Esophagus muscularis mucosa (tissue), 4 donors: ENCODE data around the gene RNF220.

Experiments
- EP300 ChIP-seq: sonication (generic); formaldehyde crosslinking; IDR thresholded peaks from one replicate; pipeline ENCODE4 v1.6.1; 2017; ENCODE audit warnings: antibody characterized with exemption
- POLR2A ChIP-seq: fragments of 450-650 bp; IDR thresholded peaks from one replicate; pipeline ENCODE4 v1.6.1; 2017; ENCODE audit warnings: antibody characterized with exemption, moderate library complexity, mild to moderate bottlenecking, low read depth
- POLR2AphosphoS5 ChIP-seq, 2 donors: sonication (generic); formaldehyde crosslinking; IDR thresholded peaks; one replicate each; pipeline ENCODE4 v1.6.1; 2017; ENCODE audit warnings: antibody characterized with exemption in 2 of 2
- TF ChIP-seq, protein P1 (sequence below), 3 experiments: fragments of 200-600 bp in 2 of 3; fragments of 450-650 bp in 1 of 3; sonication (generic) in 2 of 3; IDR thresholded peaks; one replicate each; pipeline ENCODE4 v1.5.1; 2017 to 2019; ENCODE audit warnings: antibody characterized with exemption in 3 of 3, mild to moderate bottlenecking in 2 of 3, moderate library complexity in 1 of 3

DNA sequence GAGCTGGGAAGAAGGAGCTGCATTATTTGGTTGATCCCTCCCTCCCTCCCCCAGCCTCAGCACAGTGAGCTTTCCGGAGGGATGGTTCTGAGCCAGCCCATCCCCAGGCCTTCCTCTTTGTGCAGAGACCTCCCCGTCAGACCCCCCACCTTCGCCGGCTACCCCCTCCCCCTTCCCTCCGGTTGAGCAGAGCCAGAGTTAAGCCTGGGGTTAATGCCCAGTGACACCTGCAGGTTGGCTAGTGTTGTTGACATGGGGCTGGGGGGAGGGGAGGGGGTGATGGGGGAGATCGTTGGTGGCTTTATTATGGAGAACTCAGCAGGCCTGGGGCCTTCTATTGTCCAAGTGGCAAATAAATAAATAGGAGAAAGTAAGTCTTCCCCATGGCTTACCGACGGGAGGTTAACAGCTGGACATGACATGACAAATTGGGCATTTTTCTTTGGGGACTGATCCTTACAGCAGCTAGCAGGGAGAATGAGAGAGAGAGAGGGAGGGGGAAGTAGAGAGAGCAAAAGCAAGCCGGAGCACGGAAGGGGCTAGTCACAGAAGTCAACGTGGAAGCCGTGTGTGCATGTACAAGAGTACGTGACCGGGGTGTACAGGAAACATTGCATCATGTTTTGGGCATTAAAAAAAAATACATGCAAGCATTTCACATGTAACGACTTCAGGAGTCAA is 138.1 kb downstream of the RNF220 start:
- TF ChIP-seq POLR2AphosphoS5 (IDR thresholded peaks at IDR 0.05) (no peak), POLR2A (no peak), EP300 (no peak)
- TF ChIP-seq, protein P1, sequence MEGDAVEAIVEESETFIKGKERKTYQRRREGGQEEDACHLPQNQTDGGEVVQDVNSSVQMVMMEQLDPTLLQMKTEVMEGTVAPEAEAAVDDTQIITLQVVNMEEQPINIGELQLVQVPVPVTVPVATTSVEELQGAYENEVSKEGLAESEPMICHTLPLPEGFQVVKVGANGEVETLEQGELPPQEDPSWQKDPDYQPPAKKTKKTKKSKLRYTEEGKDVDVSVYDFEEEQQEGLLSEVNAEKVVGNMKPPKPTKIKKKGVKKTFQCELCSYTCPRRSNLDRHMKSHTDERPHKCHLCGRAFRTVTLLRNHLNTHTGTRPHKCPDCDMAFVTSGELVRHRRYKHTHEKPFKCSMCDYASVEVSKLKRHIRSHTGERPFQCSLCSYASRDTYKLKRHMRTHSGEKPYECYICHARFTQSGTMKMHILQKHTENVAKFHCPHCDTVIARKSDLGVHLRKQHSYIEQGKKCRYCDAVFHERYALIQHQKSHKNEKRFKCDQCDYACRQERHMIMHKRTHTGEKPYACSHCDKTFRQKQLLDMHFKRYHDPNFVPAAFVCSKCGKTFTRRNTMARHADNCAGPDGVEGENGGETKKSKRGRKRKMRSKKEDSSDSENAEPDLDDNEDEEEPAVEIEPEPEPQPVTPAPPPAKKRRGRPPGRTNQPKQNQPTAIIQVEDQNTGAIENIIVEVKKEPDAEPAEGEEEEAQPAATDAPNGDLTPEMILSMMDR (IDR thresholded peaks at IDR 0.05): no peak
